ENCODE measurements around the gene CACYBP.

Gene CACYBP

GRCh38 chr1:174975764-174976163 is 24.0 kb upstream of the CACYBP start:
- DNase-seq, result no peak

- DNase-seq, result no peak
Measured at GRCh38 chr1:174976436-174977108, 23.2 kb upstream of the CACYBP start.

- DNase-seq, result peak; percentile 29
Measured at GRCh38 chr1:174982971-174983689, 16.6 kb upstream of the CACYBP start.

- no peak for DNase-seq
Measured at GRCh38 chr1:174984952-174985351, 14.8 kb upstream of the CACYBP start.

- DNase-seq, result no peak
Measured at GRCh38 chr1:174988539-174988938, 11.2 kb upstream of the CACYBP start.

- no peak for DNase-seq
Measured at GRCh38 chr1:174988986-174989385, 10.8 kb upstream of the CACYBP start.

GRCh38 chr1:174989536-174990220 is 10.1 kb upstream of the CACYBP start:
- DNase-seq, result no peak

- DNase-seq, result no peak
Measured at GRCh38 chr1:174990382-174990999, 9.3 kb upstream of the CACYBP start.

GRCh38 chr1:174991473-174991872 is 8.3 kb upstream of the CACYBP start:
- no peak for DNase-seq

GRCh38 chr1:174995121-174995520 is 4.6 kb upstream of the CACYBP start:
- no peak for DNase-seq

- DNase-seq, result no peak
Measured at GRCh38 chr1:174995916-174996315, 3.8 kb upstream of the CACYBP start.

GRCh38 chr1:174996476-174996875 is 3.3 kb upstream of the CACYBP start:
- DNase-seq, result no peak

GRCh38 chr1:174997041-174997440 is 2.7 kb upstream of the CACYBP start:
- no peak for DNase-seq

- DNase-seq, result peak; percentile 86
Measured at GRCh38 chr1:174998569-174999215, 1.1 kb upstream of the CACYBP start.

- DNase-seq, result peak; percentile 98
Measured at GRCh38 chr1:174999216-174999935, 371 bp upstream of the CACYBP start.

- DNase-seq, result no peak
Measured at GRCh38 chr1:175000697-175001187, 995 bp downstream of the CACYBP start.

GRCh38 chr1:175002910-175003517 is 3.3 kb downstream of the CACYBP start:
- DNase-seq, result no peak

- DNase-seq, result no peak
Measured at GRCh38 chr1:175003521-175003920, 3.8 kb downstream of the CACYBP start.

GRCh38 chr1:175005085-175005783 is 5.5 kb downstream of the CACYBP start:
- no peak for DNase-seq

- no peak for DNase-seq
Measured at GRCh38 chr1:175009532-175009931, 9.8 kb downstream of the CACYBP start.

- no peak for DNase-seq
Measured at GRCh38 chr1:175013445-175013844, 13.7 kb downstream of the CACYBP start.

All from NCI-H1105 (cell line).